DND-41 (cell line): ENCODE data around the gene NPHP4.

Experiments
- ATAC-seq: fragments of 200-7000 bp; cut with Tn5 transposase; 3 replicates; pipeline ENCODE4 v1.9.1; 2021; ENCODE audit warnings: low read depth; ENCODE audit not compliant: insufficient read depth
- DNase-seq: peaks from one replicate; pipeline ENCODE4 v3.0.0-alpha.2; 2020
- H2AFZ ChIP-seq: 2 replicates; pipeline ENCODE4 v1.6.0; 2012; ENCODE audit warnings: low read depth, low read length
- H3K27ac ChIP-seq: 2 replicates; pipeline ENCODE4 v1.5.1; 2012; ENCODE audit warnings: low read length, inconsistent platforms
- H3K27me3 ChIP-seq: fragments of 200-600 bp; sonication (generic); 2 replicates; pipeline ENCODE4 v1.6.0; 2012; ENCODE audit warnings: low read length, mild to moderate bottlenecking, inconsistent platforms; ENCODE audit not compliant: insufficient read depth, poor library complexity
- H3K36me3 ChIP-seq: 2 replicates; pipeline ENCODE4 v1.5.1; 2012; ENCODE audit warnings: low read length, inconsistent platforms; ENCODE audit not compliant: insufficient read depth
- H3K4me1 ChIP-seq: 2 replicates; pipeline ENCODE4 v1.5.1; 2012; ENCODE audit warnings: mild to moderate bottlenecking, low read length; ENCODE audit not compliant: insufficient read depth
- H3K4me2 ChIP-seq: 2 replicates; pipeline ENCODE4 v1.6.0; 2012; ENCODE audit warnings: mild to moderate bottlenecking, moderate library complexity, low read length, inconsistent platforms; ENCODE audit not compliant: insufficient read depth
- H3K4me3 ChIP-seq, 2 experiments: fragments of 200-600 bp in 1 of 2; shearing (Covaris generic) in 1 of 2; 2 replicates each; pipeline ENCODE4 v1.5.1; 2012 to 2016; ENCODE audit warnings: inconsistent platforms in 2 of 2, low read length in 2 of 2, mild to moderate bottlenecking in 2 of 2, low read depth in 1 of 2, moderate library complexity in 1 of 2
- H3K79me2 ChIP-seq: 2 replicates; pipeline ENCODE4 v1.6.0; 2012; ENCODE audit warnings: low read length, inconsistent platforms; ENCODE audit not compliant: insufficient read depth
- H3K9ac ChIP-seq: 2 replicates; pipeline ENCODE4 v1.6.0; 2012; ENCODE audit warnings: low read depth, mild to moderate bottlenecking, inconsistent platforms, low read length, moderate library complexity
- H3K9me3 ChIP-seq: 2 replicates; pipeline ENCODE4 v1.5.1; 2012; ENCODE audit warnings: low read length, moderate library complexity, mild to moderate bottlenecking, inconsistent platforms; ENCODE audit not compliant: insufficient read depth, severe bottlenecking
- H4K20me1 ChIP-seq: 2 replicates; pipeline ENCODE4 v1.6.0; 2012; ENCODE audit warnings: low read length; ENCODE audit not compliant: insufficient read depth
- CTCF ChIP-seq: IDR thresholded peaks from 2 replicates; pipeline ENCODE4 v1.5.1; 2012; ENCODE audit warnings: borderline replicate concordance, low read length, moderate library complexity, mild to moderate bottlenecking; ENCODE audit not compliant: poor library complexity, severe bottlenecking; ENCODE audit errors: extremely low read depth
- EZH2 ChIP-seq: IDR thresholded peaks from 3 replicates; pipeline ENCODE4 v1.6.1; 2012; ENCODE audit warnings: borderline replicate concordance, low read depth, mild to moderate bottlenecking, moderate library complexity, low read length, inconsistent platforms; ENCODE audit not compliant: severe bottlenecking

The NPHP4 gene

DNA sequence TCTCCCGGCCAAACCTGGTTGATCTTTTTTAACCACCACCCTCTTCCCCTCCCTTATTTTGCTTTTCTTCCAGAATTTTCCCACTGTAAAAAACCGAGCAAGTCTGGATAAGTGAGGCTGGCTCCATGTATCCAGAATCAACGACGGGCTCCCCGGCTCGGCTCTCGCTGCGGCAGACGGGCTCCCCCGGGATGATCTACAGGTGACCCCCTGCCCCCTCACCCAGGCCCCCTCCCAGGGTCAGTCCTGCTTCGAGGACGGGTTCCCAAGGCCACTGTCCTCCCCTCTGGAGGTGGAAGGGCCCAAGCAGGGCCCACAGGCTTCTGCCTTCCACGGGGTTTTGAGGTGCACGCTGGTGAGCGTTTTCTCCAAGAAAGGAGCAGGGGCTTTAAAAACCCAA, 48.2 kb upstream of the NPHP4 start:
- H3K9me3 ChIP-seq: no peaks in the 10 kb centered on the region
- H3K79me2 ChIP-seq: peaks cover 19% of the 10 kb centered on the region

GRCh38 chr1:6039031-6039430, 46.8 kb upstream of the NPHP4 start:
- Histone ChIP-seq H3K4me1 (peaks cover 17% of the 10 kb centered on the region), H3K27ac (no peak overlapping the region)
- DNase-seq: no peak

More for the DNA sequence above, 48.2 kb upstream of the NPHP4 start:
- peaks cover 66% of the 10 kb centered on the region for H3K36me3 ChIP-seq
- no peak overlapping the region for H3K4me2 ChIP-seq
- H3K4me3 ChIP-seq: no peak overlapping the region
- TF ChIP-seq EZH2 (no peak), CTCF (no peak)
- H4K20me1 ChIP-seq: peaks cover 92% of the 10 kb centered on the region
- no peak for DNase-seq
- ATAC-seq: no peak
- peaks cover 17% of the 10 kb centered on the region for H3K4me1 ChIP-seq
- no peaks in the 10 kb centered on the region for H3K27me3 ChIP-seq
- H3K9ac ChIP-seq: no peak overlapping the region
- H2AFZ ChIP-seq: no peak overlapping the region
- no peak overlapping the region for H3K27ac ChIP-seq

DNA sequence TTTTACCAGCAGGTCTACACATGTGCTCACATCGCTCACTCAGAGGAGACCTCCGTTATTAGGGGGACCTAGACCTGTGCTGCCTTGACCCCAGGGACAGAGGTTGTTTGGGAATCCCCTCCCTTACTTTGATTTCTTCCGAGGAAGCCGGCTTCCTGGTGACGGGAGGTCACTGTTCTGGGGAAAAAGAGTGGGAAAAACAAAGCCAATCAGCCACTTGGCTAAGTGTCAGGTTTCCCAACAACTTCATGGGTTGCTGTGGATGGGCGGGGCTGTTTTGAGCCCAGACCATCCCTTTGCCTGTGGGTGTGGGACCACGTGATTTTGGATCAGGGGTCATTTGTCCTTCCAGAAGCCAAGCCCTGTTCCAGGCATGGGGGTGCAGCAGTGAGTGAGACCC, 46.4 kb upstream of the NPHP4 start:
- H3K36me3 ChIP-seq: peaks cover 65% of the 10 kb centered on the region
- H3K4me2 ChIP-seq: no peak overlapping the region
- peaks cover 92% of the 10 kb centered on the region for H4K20me1 ChIP-seq
- TF ChIP-seq EZH2: no peak
- TF ChIP-seq CTCF: no peak
- peaks cover 17% of the 10 kb centered on the region for H3K4me1 ChIP-seq
- H3K9me3 ChIP-seq: no peaks in the 10 kb centered on the region
- H3K27ac ChIP-seq: no peak overlapping the region
- no peaks in the 10 kb centered on the region for H3K27me3 ChIP-seq
- DNase-seq (no peak), ATAC-seq (no peak)
- no peak overlapping the region for H3K9ac ChIP-seq
- H2AFZ ChIP-seq: no peak overlapping the region
- H3K79me2 ChIP-seq: peaks cover 37% of the 10 kb centered on the region
- H3K4me3 ChIP-seq: no peak overlapping the region

More at GRCh38 chr1:6039031-6039430, 46.8 kb upstream of the NPHP4 start:
- Histone ChIP-seq H3K9ac (no peak overlapping the region), H3K9me3 (no peaks in the 10 kb centered on the region), H4K20me1 (peaks cover 92% of the 10 kb centered on the region), H2AFZ (no peak overlapping the region), H3K27me3 (no peaks in the 10 kb centered on the region), H3K4me3 (no peak overlapping the region), H3K4me2 (no peak overlapping the region), H3K79me2 (peaks cover 32% of the 10 kb centered on the region), H3K36me3 (peaks cover 67% of the 10 kb centered on the region)
- TF ChIP-seq CTCF (no peak), EZH2 (no peak)
- no peak for ATAC-seq

- H2AFZ ChIP-seq: no peak overlapping the region
- ATAC-seq: peak; percentile 96
- peaks cover 17% of the 10 kb centered on the region for H3K4me1 ChIP-seq
- H4K20me1 ChIP-seq: peaks cover 90% of the 10 kb centered on the region
- no peak overlapping the region for H3K9ac ChIP-seq
- DNase-seq: peak; percentile 82
- H3K27me3 ChIP-seq: no peaks in the 10 kb centered on the region
- no peaks in the 10 kb centered on the region for H3K9me3 ChIP-seq
- H3K36me3 ChIP-seq: peaks cover 60% of the 10 kb centered on the region
- no peak overlapping the region for H3K4me3 ChIP-seq
- no peak for TF ChIP-seq EZH2
- peak; percentile 37 for TF ChIP-seq CTCF
- no peak overlapping the region for H3K4me2 ChIP-seq
- H3K79me2 ChIP-seq: peaks cover 48% of the 10 kb centered on the region
- no peak overlapping the region for H3K27ac ChIP-seq
These were observed 45.1 kb upstream of the NPHP4 start for GRCh38 chr1:6037338-6037762.
